Choroid plexus epithelial cell (primary cell): ENCODE data around the gene HTR3B.

Experiments
- DNase-seq: peaks from one replicate; pipeline ENCODE4 v3.0.0-alpha.2; 2010; ENCODE audit warnings: low read depth
- H3K4me3 ChIP-seq: 2 replicates; pipeline ENCODE4 v1.5.1; 2011; ENCODE audit warnings: low read depth, mild to moderate bottlenecking, control low read depth, low read length, moderate library complexity
- TF ChIP-seq, protein P1 (sequence below): conservative IDR thresholded peaks from 2 replicates; pipeline ENCODE4 v1.5.1; 2011; ENCODE audit warnings: low read depth, mild to moderate bottlenecking, control low read depth, inconsistent platforms, low read length, moderate library complexity

The HTR3B gene

DNA sequence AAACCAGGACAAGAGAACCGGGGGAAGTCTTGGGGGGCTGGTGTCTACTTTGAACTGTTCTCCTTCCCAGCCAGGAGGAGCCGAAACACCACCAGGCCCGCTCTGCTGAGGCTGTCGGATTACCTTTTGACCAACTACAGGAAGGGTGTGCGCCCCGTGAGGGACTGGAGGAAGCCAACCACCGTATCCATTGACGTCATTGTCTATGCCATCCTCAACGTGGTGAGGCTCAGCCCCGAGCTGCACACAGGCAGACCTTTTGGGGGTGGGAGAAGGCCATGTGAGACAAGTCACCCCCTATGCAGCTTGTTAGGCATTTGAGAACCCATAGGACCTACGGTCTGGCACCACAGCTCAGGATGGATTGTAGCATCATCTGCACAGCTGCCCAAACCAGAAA is 73.1 kb downstream of the HTR3B start:
- H3K4me3 ChIP-seq, result no peak overlapping the region
- DNase-seq, result no peak
- TF ChIP-seq, protein P1, sequence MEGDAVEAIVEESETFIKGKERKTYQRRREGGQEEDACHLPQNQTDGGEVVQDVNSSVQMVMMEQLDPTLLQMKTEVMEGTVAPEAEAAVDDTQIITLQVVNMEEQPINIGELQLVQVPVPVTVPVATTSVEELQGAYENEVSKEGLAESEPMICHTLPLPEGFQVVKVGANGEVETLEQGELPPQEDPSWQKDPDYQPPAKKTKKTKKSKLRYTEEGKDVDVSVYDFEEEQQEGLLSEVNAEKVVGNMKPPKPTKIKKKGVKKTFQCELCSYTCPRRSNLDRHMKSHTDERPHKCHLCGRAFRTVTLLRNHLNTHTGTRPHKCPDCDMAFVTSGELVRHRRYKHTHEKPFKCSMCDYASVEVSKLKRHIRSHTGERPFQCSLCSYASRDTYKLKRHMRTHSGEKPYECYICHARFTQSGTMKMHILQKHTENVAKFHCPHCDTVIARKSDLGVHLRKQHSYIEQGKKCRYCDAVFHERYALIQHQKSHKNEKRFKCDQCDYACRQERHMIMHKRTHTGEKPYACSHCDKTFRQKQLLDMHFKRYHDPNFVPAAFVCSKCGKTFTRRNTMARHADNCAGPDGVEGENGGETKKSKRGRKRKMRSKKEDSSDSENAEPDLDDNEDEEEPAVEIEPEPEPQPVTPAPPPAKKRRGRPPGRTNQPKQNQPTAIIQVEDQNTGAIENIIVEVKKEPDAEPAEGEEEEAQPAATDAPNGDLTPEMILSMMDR, result no peak

DNA sequence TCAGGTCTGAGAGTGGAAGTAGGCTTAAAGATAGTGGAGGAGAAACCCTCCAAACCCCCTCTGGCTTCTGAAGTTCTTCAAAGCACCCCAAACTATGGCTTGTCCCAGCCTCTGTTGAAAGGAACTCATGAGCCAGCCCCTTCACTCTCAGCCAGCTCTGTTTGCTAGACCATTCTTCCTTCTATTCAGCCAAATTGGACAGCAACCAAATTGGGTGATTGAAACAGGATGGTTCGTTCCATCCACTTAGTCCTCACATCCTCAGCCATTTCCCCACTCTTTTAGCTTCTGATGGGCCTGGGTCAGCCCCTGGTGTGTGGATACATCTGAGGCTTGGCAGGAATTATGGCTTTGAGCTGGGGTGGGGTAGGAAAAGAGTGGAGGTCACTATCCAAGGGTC is 74.8 kb downstream of the HTR3B start:
- TF ChIP-seq, protein P1, result no peak
- no peak for DNase-seq
- no peak overlapping the region for H3K4me3 ChIP-seq

DNA sequence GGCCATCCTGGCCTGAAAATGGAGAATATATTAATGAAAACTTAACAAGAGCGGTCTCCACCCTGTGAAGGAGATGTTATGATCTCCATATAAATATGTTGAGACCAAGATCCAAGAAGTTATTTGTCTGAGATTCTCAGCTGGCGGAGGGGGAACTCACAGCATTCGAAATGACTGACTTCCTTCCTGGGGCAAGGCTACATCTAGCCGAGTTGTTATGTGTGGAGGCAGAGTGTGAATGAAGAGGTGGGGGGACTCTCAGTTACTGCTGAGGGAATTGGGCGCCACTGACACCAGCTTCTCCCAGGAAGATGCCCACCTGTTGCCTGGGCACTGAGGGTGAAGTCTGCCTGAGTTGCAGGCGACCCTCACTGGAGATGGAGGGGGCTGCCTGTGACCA is 76.2 kb downstream of the HTR3B start:
- no peak for DNase-seq
- TF ChIP-seq, protein P1, result no peak
- H3K4me3 ChIP-seq, result no peak overlapping the region

DNA sequence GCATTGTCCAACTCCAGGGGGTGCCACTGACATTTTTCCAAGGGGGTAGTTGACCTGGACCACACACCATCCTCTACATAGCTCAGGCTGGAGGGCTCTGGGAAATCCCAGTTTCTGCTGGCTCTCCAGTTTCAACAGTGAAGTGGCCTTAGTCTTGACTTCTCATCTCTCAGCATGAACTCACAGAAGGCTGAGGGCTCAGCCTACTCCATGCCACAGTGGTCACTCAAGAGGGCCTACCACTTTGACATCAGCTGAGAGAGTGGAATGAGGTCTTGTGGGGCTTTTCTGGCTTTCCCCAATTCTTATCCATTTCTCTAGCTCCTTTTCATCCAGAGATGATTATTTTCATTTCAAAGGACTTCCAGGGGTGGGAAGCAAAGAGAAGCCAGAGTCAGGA is 77.7 kb downstream of the HTR3B start:
- DNase-seq, result no peak
- TF ChIP-seq, protein P1, result no peak
- no peak overlapping the region for H3K4me3 ChIP-seq

DNA sequence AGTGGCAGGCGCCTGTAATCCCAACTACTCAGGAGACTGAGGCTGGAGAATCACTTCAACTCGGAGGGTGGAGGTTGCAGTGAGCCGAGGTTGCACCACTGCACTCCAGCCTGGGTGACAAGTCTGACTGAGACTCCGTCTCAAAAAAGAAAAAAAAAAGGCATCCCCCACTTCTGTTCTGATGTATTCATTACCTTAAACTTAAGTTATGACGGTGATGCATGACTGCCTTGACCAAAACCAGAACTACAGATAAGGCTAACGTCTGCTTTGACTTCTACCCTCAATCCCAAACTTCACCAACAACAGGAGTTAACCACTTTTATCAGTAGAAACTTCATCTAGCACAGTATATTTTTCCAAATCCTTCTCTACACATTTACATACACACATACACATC is 80.2 kb downstream of the HTR3B start:
- TF ChIP-seq, protein P1, result no peak
- no peak for DNase-seq
- H3K4me3 ChIP-seq, result no peak overlapping the region

DNA sequence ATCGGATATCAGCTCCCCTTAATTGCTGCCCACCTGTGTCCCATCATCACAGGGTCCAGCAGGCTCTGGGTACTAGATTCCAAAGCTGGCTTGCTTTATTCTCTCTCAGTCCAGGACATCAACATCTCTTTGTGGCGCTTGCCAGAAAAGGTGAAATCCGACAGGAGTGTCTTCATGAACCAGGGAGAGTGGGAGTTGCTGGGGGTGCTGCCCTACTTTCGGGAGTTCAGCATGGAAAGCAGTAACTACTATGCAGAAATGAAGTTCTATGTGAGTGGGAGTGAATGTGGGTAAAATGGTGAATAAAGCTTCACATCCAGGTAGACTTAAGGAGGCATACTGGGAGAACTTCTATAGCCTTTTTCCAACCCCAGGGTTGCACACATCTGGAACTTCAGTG is 81.3 kb downstream of the HTR3B start:
- DNase-seq, result no peak
- no peak overlapping the region for H3K4me3 ChIP-seq
- TF ChIP-seq, protein P1, result no peak

DNA sequence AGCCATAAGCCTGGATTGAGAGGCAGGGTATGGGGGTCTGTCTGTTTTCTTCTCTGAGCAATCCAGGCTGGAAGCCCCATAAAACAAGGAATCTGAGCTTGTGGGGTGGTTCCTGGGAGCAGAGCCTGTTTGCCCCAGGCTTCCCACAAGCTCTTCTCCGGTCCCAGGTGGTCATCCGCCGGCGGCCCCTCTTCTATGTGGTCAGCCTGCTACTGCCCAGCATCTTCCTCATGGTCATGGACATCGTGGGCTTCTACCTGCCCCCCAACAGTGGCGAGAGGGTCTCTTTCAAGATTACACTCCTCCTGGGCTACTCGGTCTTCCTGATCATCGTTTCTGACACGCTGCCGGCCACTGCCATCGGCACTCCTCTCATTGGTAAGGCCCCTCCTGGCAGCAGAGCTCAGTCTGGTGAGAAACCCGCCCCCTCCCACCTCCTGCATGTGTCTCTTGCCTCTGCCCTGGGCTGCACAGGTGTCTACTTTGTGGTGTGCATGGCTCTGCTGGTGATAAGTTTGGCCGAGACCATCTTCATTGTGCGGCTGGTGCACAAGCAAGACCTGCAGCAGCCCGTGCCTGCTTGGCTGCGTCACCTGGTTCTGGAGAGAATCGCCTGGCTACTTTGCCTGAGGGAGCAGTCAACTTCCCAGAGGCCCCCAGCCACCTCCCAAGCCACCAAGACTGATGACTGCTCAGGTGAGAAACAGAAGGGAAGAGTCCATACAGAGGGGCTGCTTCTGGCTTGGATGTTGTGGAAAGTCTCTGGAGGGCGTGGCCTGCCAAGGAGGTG is 82.0 kb downstream of the HTR3B start:
- no peak overlapping the region for H3K4me3 ChIP-seq
- TF ChIP-seq, protein P1, result no peak
- DNase-seq, result no peak
